Gastroesophageal sphincter (tissue), 3 donors: ENCODE data around the gene ANK3.

Experiments used
- CTCF ChIP-seq, 4 experiments: fragments of 200-600 bp in 2 of 4; fragments of 450-650 bp in 2 of 4; sonication (generic) in 1 of 4; IDR thresholded peaks; one replicate each; pipeline ENCODE4 v1.5.1; 2017 to 2019; ENCODE audit warnings: antibody characterized with exemption in 4 of 4, mild to moderate bottlenecking in 2 of 4, moderate library complexity in 2 of 4
- POLR2AphosphoS5 ChIP-seq: sonication (generic); formaldehyde crosslinking; IDR thresholded peaks from one replicate; pipeline ENCODE4 v1.6.1; 2017; ENCODE audit warnings: antibody characterized with exemption

- TF ChIP-seq CTCF (IDR thresholded peaks at IDR 0.05) (no peak), POLR2AphosphoS5 (peak; percentile 43)
Observed at GRCh38 chr10:60123172-60123571, 266.5 kb downstream of the ANK3 start.
